ENCODE results near the gene CORO1C. TPM values are rescaled to one million over a fixed set of nuclear protein-coding genes. Genes with fewer than 3 reads are reported as not detected.

The CORO1C gene
- total RNA-seq, 4 donors from 2014 or later, result 100 to 273 (median 154) TPM

DNA sequence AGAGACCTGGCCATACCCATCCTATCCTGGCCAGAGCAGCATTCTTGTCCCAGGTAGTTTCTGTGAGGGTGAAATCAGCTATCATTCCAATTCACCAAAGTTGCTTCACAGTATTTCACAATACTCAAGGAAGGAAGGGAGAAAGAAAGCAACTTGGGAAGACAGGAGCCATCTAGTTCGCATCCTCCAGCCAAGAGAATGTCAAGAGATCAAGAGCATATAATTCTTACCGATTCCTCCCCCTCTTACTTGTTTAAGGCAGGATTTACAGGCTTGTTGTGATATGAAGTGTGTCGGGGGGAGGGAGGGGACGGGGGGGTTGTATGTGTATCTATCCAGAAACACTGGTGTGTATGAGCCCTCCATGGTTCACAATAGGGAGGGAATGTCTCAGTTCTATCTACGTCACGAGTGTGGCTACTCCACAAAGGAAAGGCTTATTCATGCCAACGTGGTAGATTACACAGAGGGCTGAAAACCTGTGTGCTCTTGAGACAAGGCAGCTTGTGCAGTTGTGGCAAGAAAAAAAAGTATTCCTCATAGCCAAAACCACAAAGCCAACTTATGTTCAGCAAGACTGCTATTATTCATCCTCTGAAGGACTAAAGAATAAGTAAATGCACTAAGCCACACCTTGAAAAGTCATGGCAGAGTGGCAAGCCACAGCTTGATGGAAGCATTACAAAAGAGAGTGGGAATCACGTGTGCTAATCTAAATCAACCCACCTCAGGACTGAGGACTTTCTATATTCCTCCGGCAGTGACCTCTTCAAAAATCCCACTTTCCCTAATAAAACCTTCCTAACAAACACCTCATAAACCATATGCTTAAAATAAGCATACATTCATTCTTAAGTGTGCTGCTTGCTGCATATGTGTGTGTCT, 35.0 kb downstream of the CORO1C start:
- no peak for DNase-seq (ENCODE audit: low spot score)
- TF ChIP-seq, protein P1, sequence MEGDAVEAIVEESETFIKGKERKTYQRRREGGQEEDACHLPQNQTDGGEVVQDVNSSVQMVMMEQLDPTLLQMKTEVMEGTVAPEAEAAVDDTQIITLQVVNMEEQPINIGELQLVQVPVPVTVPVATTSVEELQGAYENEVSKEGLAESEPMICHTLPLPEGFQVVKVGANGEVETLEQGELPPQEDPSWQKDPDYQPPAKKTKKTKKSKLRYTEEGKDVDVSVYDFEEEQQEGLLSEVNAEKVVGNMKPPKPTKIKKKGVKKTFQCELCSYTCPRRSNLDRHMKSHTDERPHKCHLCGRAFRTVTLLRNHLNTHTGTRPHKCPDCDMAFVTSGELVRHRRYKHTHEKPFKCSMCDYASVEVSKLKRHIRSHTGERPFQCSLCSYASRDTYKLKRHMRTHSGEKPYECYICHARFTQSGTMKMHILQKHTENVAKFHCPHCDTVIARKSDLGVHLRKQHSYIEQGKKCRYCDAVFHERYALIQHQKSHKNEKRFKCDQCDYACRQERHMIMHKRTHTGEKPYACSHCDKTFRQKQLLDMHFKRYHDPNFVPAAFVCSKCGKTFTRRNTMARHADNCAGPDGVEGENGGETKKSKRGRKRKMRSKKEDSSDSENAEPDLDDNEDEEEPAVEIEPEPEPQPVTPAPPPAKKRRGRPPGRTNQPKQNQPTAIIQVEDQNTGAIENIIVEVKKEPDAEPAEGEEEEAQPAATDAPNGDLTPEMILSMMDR (IDR thresholded peaks at IDR 0.05), result no peak
- peak; percentile 81 for ATAC-seq (ENCODE audit: low FRiP score)

DNA sequence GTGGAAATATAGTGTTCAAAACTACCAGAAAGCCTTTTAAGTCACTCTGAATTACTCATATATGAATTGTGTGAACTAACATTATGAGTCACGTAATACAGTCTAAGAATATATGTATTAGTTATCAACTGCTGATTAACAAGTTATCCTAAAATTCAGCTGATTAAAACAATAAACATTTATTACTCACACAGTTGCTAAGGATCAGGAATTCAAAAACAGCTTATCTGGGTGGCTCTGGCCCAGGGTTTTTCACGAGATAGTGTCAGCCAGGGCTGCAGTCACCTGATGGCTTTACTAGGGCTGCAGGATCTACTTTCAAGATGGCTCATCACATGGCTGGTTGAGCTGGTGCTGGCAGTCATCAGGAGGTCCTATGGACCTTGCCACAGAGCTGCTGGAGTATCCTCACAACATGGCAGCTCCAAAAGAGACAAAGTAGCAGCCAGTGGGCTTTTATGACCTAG, 36.5 kb downstream of the CORO1C start:
- ATAC-seq (ENCODE audit: low FRiP score), result no peak
- DNase-seq (ENCODE audit: low spot score), result no peak
- TF ChIP-seq, protein P1 (IDR thresholded peaks at IDR 0.05), result no peak

DNA sequence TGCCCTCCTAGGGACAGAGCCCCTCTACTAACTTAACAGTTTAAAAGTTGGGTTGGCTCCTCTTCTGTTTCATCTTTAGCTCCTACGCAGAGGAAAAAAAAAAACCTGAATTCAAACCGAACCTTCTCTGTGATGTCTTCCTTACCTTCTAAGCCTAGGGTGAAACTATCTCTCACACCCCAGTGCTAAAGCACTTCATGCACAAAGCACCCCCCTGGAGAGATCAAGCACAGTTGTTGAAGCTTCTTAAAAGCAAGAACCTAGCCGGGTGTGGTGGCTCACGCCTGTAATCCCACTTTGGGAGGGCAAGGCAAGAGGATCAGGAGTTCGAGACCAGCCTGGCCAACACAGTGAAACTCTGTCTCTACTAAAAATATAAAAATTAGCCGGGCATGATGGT, 37.6 kb downstream of the CORO1C start:
- DNase-seq (ENCODE audit: low spot score), result no peak

DNA sequence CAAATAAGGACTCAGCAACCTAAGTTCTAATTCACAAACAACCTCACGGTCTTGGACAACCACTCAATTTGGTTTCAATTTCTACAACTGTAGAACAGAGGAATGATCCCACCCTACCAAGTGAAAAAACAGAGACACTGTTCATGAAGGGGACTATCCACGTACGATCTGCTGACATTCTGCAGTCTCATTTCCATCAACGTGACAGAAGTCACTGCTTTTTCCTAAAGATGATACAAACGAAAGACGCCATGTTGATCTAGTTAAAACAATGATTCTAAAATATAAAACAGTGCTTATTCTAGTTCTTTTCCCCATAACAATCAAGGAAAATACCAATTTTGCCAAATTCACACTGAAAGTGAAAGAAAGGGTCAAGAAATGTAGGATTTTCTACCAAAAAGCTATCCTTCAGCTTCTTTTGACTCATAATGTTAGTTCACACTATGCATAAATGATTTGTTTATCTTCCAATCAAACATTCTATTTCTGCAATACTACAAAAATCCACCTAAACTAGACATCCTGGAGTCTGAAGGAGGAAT, 38.1 kb downstream of the CORO1C start:
- ATAC-seq (ENCODE audit: low FRiP score) (no peak), DNase-seq (ENCODE audit: low spot score) (no peak)
- TF ChIP-seq, protein P1 (IDR thresholded peaks at IDR 0.05), result no peak

More for the DNA sequence above, 37.6 kb downstream of the CORO1C start:
- TF ChIP-seq, protein P1 (IDR thresholded peaks at IDR 0.05), result no peak
- ATAC-seq (ENCODE audit: low FRiP score), result no peak

DNA sequence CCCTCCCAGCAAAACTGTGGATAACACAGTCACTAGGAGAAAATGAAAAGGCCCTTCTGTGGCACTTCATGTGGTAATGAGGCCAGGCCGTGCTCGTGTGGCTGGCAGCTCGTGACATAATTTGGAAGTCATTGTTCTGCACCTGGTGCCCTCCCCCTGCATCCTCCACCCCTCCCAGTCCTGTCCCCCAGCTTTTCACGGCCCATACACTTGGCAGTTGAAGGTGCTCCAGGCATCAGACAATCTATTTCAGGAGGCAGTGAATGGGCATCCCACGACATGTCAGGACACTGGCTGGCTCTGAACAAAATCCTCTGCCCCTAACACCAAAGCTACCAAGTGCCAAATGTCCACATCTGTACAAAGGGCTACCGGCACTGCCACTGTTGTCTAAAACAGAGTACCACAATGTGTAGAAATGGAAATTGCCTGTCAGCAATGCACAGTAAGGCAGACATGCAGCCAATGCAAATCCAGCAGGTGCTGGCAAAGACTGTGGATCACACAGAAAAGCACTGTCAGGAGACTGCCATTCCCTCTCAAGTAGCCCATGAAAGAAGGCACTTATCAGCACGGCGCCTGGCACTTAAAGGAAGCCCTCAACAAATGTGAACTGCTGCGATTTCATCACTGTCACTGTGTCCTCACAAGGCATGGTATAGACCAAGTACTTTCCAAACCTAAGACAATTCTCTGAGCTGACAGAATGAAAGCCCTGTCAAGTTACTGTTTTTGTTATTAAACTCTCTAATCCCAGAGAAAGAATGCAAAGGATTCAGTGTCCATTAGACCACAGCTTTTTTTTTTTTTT, 39.1 kb downstream of the CORO1C start:
- no peak for DNase-seq (ENCODE audit: low spot score)
- no peak for ATAC-seq (ENCODE audit: low FRiP score)
- TF ChIP-seq, protein P1 (IDR thresholded peaks at IDR 0.05), result no peak

DNA sequence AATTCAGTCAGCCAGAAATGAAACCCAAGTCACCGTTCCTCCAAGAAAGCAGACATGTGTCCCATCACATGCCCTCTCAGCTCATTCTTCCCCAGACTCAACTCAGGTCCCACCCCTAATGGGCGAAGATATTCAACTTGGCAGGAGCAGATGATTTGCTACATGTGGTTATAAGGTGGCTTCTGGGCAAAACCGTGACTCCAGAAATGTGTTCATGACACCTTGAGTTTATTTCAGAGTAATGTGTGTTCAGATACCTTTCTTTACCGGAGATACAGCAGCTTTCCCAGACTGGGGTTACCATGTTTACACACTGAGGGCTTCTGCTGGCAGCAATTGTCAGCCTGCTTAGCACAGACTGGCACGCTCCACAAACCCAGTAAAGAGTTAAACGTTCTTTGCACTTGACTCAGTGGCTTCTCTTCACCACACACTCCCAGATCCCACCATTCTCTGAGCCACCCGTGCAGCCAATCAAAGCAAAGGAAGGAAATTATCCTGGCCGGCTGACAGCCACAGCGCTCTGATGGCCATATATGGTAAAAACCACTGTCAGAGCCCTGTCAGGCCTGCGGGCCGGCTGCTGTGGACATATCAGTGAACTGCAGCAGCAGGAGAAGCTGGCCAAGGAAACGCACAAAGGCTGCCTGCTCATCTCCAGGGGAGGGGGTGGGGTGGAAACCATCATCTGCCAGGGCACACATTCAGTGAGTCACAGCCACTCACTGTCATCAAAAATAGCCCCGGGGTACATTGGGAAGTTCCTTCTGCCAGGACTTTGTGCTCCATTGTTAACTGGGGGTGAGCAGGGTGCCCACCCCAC, 39.9 kb downstream of the CORO1C start:
- TF ChIP-seq, protein P1 (IDR thresholded peaks at IDR 0.05), result no peak
- peak; percentile 79 for DNase-seq (ENCODE audit: low spot score)
- peak; percentile 78 for ATAC-seq (ENCODE audit: low FRiP score)

Measured in omental fat pad (tissue), 4 donors.